ENCODE data around the gene TM9SF1.

GRCh38 chr14:24151404-24152080 lies 43.7 kb downstream of the TM9SF1 start:
- TF ChIP-seq CTCF (IDR thresholded peaks at IDR 0.05; ENCODE audit: low read depth, low read length), result no peak
- no peak for TF ChIP-seq EZH2phosphoT487 (IDR thresholded peaks at IDR 0.05; ENCODE audit: low read depth)
